HG02678 (cell line): ENCODE measurements around the gene PCCA.
"Not testable (repeated sequence)": the region's sequence is repeated elsewhere in the genome, so short reads cannot be mapped to it uniquely, and the experiment has no call there.

Experiments
- ATAC-seq: cut with Tn5 transposase; IDR thresholded peaks from one replicate; pipeline ENCODE4 v1.9.1; 2021; ENCODE audit warnings: mild to moderate bottlenecking, moderate library complexity; ENCODE audit not compliant: unreplicated experiment

Gene PCCA

DNA sequence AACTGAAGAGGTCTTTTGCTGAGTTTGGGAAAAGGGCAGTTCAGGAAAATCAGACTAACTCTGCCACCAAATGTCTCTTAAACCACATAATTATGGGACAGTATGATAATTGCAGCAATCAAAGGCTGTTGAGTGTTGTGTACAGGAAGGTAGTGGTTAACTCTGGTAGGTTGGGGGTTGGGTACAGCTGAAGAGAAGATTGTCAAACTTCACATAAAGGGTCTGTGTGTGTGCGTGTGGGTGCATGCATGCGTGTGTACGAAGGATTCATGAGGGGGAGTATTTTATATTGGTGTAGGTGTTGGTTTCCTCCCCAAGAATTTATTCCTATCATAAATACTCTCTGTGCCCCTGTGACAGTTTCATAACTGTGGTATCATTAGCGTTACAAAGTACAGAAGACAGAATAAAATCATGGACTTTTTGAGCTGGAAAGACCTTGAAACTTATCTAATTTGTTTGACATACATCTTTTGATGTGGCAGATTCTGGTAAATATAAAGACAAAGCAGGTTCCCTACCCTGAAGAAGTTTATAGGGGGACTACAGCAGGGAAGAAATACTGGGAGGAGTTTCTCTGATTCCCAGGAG is 94.1 kb downstream of the PCCA start:
- no peak for ATAC-seq

- no peak for ATAC-seq
Observed at GRCh38 chr13:100184095-100184494, 95.2 kb downstream of the PCCA start.

GRCh38 chr13:100195568-100195967 is 106.7 kb downstream of the PCCA start:
- ATAC-seq: no peak

DNA sequence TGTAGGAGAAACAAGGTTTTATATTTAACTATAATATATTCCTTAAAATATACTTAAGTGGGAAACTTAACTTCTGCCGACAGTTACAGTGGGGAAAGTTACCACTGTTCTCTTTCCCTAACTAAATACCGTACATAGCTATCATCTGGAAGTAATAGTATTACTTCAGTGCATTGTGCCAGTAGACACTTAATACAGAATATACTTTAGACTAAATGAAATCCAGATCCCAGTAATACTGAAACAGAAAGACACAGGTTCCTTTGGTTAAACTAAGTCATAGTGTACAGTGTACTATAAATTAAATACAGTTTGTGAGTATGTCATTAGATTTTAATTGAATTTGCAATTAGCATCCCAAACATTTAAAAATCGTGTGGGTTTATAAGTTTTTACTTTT is 107.5 kb downstream of the PCCA start:
- ATAC-seq: no peak

DNA sequence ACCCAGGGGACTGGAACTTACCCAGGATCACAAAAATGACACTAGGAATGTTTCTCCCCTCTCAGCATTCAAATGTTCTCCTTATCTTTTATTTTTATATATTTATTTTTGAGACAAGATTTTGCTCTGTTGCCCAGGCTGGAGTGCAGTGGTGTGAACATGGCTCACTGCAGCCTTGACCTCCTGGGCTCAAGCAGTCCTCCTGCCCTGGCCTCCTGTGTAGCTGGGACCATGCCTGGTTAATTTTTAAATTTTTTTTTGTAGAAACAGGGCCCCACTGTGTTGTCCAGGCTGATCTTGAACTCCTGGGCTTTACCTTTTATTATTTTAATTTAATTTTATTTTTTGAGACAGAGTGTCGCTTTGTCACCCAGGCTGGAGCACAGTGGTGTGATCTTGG is 108.2 kb downstream of the PCCA start:
- no peak for ATAC-seq

DNA sequence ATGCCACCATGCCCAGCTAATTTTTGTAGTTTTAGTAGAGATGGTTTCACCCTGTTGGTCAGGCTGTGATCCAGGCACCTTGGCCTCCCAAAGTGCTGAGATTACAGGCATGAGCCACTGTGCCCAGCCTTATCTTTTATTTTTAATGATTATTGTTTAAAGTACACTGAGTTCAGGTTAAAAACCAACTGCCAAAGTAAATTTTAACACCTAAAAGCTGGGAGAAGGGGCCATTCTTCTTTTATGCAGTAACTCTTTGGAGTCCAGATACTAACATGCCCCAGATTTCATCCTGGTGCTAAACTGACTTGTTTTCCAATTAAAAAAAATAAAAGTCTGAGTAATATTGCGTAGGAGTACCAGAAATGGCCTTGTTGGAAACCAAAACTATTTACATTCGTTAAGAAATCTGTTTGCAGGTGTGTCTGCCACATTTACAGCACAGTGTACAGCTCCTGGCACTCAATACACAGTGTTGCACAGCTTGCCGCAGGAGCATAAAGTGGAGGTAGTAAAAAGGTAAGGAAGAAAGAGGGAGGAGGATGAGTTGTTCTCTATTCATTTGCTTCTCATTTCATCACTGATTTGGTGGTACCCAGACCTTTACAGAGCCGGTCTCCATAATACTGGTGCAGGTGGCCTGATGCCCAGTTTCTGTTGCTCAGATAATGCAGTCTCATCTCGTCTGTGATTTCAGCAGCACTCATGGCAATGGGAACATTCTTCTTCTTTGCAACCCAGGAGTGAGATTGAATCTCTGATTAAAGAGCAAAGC is 108.9 kb downstream of the PCCA start:
- ATAC-seq: no peak

DNA sequence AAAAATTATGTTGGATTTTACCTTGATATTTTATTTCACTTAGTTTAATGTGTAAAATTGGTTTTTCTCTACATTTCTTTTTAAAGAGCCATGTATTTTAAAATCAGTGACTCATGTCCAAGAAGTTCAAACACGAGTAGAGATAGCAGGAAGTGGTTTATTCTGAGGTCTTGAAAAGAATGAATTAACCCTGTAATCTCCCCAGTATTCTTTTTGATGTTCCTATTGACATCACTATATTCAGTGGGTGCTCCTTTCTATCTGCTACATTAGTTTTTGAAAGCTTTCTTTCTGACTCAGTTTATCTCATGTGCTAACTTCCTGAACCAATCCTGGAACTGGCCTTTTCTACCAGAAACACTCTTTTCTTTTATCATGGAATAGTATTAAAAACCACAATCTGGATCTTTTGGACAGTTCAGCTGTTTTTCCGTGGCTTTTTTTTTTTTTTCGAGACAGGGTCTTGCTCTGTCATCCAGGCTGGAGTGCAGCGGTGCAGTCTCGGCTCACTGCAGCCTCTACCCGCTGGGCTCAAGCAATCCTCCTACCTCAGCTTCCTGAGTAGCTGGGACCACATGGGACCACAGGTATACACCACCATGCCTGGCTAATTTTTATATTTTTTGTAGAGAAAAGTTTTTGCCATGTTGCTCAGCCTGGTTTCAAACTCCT is 114.9 kb downstream of the PCCA start:
- no peak for ATAC-seq

DNA sequence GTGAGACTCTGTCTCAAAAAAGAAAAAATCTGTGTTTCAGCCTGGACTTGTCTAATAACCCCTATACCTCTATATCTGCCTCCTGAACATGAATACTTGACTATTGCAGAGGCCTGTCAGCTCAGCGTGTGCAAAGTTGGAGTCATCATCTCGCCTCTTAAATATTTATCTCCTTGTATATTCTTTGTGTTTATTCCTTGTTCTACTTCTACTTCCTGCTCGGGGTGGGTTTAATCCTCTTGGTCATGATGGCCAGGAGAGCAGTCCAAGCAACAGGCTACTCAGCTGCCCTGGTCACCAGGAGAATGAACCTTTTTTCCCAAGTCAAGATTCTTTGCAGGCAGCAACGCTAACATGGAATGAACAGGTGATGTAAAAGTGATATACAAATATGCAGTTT is 119.1 kb downstream of the PCCA start:
- no peak for ATAC-seq

- ATAC-seq: no peak
Observed at GRCh38 chr13:100208626-100209025, 119.7 kb downstream of the PCCA start.

- no peak for ATAC-seq
Observed at GRCh38 chr13:100209857-100210825, 121.2 kb downstream of the PCCA start.

DNA sequence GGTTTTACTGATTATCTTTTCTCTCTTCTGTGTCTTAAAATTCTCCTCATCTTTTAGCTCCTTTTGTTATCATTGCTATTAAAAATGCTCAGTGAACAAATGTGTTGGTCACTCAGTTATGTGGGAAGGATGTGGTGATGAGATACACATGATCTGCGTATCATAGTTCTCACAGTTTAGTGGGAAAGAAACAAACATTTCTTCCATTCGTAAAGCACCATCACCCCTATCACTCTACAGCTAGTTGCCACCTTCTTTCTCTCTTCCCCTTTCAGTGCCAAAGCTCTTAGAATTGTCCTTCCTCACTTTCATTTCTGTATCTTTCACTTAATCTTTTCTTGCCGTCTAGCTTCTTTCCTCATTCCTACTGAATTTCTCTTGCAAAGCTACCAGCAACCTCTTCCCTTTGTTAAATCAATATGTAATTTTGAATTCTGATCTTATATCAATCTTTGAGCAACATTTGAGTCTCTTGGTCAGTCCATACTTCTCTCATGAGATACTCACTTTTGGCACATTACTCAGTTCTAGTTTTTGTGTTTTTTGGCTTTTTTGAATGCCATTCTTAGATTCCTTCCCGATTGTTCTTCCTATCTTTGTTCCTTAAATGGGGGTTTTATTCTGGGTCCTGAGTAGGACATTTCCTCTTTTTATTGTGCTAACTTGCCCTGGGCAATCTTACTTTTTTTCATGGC is 122.3 kb downstream of the PCCA start:
- ATAC-seq: no peak

GRCh38 chr13:100212904-100213553 is 124.1 kb downstream of the PCCA start:
- ATAC-seq: no peak

- ATAC-seq: no peak
Observed at GRCh38 chr13:100213576-100213975, 124.7 kb downstream of the PCCA start.

- no peak for ATAC-seq
Observed at GRCh38 chr13:100214886-100215285, 126.0 kb downstream of the PCCA start.

DNA sequence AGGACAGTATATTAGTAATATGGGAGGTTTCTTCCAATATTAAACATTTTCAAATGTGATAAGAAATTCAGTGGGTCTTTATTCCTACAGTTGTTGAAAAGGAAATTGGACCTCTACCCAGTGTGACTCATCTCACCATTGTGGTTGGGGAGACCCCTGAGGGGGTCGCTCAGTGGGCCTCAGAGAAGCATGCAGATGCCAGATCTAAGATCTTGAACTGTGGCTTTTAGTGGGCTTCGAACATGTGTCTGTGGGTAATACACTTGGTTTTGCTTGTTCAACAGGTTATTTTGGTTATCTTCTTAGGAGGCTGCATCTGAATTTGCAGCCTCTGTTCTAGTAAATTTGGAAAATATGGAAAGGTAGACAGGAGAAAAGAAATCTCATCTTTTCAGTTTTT is 132.3 kb downstream of the PCCA start:
- ATAC-seq: no peak

GRCh38 chr13:100223966-100224530 is 135.2 kb downstream of the PCCA start:
- ATAC-seq: not testable (repeated sequence)

DNA sequence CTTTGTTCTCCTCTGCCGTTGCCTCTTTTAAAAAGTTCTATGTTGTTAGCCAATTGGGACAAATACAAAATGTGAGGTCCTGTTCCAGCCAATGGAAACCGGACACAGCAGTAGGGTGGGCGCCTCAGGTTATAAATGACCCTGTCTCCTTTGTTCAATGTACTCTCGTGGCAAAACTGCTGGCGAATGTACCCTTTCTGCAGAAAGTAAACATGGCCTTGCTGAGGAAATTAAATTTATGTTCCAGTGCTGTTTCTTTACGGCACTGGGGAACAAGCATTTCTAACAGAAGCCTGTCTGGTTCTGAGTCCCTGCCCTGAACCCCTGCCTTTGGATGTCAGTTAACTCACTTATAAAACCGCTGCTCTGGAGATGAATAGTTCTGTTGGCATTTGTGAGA is 140.7 kb downstream of the PCCA start:
- ATAC-seq: no peak

- no peak for ATAC-seq
Observed at GRCh38 chr13:100230769-100231149, 141.9 kb downstream of the PCCA start.

DNA sequence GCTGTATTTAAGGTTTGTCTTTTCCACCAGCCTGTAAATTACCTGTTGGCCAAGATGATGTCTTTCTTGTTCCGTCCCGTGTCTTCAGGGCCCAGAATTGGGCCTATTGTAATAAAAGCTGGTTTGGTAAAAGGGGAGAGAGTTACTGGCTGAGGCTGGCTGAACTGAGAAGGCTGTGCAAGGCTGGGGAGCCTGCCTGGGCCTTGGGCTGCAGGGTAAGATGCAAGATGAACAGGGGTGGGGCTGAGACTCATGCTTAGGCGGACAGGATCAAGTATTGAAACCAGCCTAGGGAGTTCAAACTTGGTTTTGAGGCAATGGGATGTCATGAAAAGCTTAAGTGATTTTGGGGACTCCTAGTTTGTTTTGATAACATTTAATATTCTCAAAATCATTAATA is 142.3 kb downstream of the PCCA start:
- no peak for ATAC-seq

DNA sequence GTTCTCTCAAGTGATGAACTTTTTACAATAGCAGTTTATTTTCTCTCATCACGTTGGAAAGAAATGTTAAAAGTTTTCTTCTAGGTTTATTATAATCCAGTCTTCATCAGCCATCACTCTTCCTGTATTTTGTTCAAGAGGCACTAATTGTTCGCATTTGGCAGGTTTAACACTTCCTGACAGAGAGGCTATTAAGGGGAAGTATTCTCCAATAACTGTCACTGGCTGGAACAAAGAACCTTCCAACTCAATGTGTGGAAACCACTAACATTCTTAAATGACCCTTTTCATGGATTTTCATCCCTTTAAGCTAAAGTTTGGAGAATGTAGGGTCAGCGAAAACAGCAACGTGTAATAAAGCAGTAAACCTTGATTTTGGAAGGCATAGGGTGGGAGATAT is 145.1 kb downstream of the PCCA start:
- no peak for ATAC-seq
